T-cell (primary cell): Measurements from ENCODE around the gene RPS14. TPM values are rescaled to one million over a fixed set of nuclear protein-coding genes. Genes with fewer than 3 reads are reported as not detected.
A peak's percentile ranks its signal among the peaks of the same experiment; 100 is the strongest.
"Not testable (repeated sequence)": the region's sequence is repeated elsewhere in the genome, so short reads cannot be mapped to it uniquely, and the experiment has no call there.

Experiments used
- ATAC-seq, 4 experiments: fragments of 200-7000 bp in 3 of 4; fragments of 150-1000 bp in 1 of 4; cut with Tn5 transposase; replicated peaks in 1 of 4; 1 replicate in 3 of 4; 2 replicates in 1 of 4; pipeline ENCODE4 v1.10.0; 2021; ENCODE audit warnings: moderate library complexity in 3 of 4, mild to moderate bottlenecking in 2 of 4, moderate number of reproducible peaks in 1 of 4
- CTCF ChIA-PET, 2 donors: fragments of 300-600 bp; sonication (Branson Sonifier 250); formaldehyde crosslinking; loops; one replicate each; lab custom pipeline; 2022; ENCODE audit warnings: antibody characterized with exemption in 2 of 2; lab: Charles Lee
- POLR2A ChIA-PET, 2 donors: fragments of 300-600 bp; sonication (Branson Sonifier 250); formaldehyde crosslinking; loops; one replicate each; lab custom pipeline; 2022; ENCODE audit warnings: antibody characterized with exemption in 2 of 2; lab: Charles Lee
- DNase-seq, 35 experiments: peaks; one replicate each; pipeline versions ENCODE4 v3.0.0 to v3.0.0-alpha.2; 2013 to 2023
- H3K27ac ChIP-seq: one replicate; pipeline ENCODE4 v1.5.1; 2013; ENCODE audit warnings: low read length
- H3K27me3 ChIP-seq, 2 experiments: replicated peaks in 1 of 2; 1 replicate in 1 of 2; 2 replicates in 1 of 2; pipeline versions ENCODE4 v1.6.1 to v1.7.0; 2013; ENCODE audit warnings: low read length in 1 of 2, mixed read lengths in 1 of 2; ENCODE audit not compliant: control insufficient read depth in 2 of 2, insufficient read depth in 2 of 2; ENCODE audit errors: extremely low read depth in 1 of 2
- H3K36me3 ChIP-seq, 2 donors: 1 replicate in 1 of 2; 2 replicates in 1 of 2; pipeline versions ENCODE4 v1.6.1 to v1.7.0; 2013; ENCODE audit warnings: low read length in 1 of 2; ENCODE audit not compliant: control insufficient read depth in 2 of 2, insufficient read depth in 1 of 2; ENCODE audit errors: extremely low read depth in 1 of 2
- H3K4me1 ChIP-seq, 2 experiments: 1 replicate in 1 of 2; 2 replicates in 1 of 2; pipeline versions ENCODE4 v1.6.1 to v1.7.0; 2013; ENCODE audit warnings: low read length in 2 of 2, mixed read lengths in 1 of 2; ENCODE audit not compliant: insufficient read depth in 2 of 2, control insufficient read depth in 1 of 2; ENCODE audit errors: extremely low read depth in 1 of 2
- H3K4me3 ChIP-seq, 2 donors: 1 replicate in 1 of 2; 2 replicates in 1 of 2; pipeline versions ENCODE4 v1.5.1 to v1.7.0; 2013; ENCODE audit warnings: mild to moderate bottlenecking in 2 of 2, low read length in 1 of 2, moderate library complexity in 1 of 2; ENCODE audit not compliant: control insufficient read depth in 1 of 2; ENCODE audit errors: extremely low read depth in 1 of 2
- H3K9me3 ChIP-seq: 2 replicates; pipeline ENCODE4 v1.7.0; 2013
- H3K27ac Mint-ChIP-seq, 2 donors: one replicate each; pipeline ENCODE4 v1.8.0; 2020 to 2021; ENCODE audit warnings: mild to moderate bottlenecking in 2 of 2, mixed read lengths in 2 of 2
- H3K27me3 Mint-ChIP-seq, 2 donors: one replicate each; pipeline ENCODE4 v1.8.0; 2021 to 2022; ENCODE audit warnings: mixed read lengths in 2 of 2
- H3K36me3 Mint-ChIP-seq: one replicate; pipeline ENCODE4 v1.8.0; 2021; ENCODE audit warnings: mixed read lengths
- H3K4me1 Mint-ChIP-seq, 3 donors: one replicate each; pipeline ENCODE4 v1.8.0; 2020 to 2022; ENCODE audit warnings: mixed read lengths in 3 of 3, mild to moderate bottlenecking in 1 of 3
- H3K4me3 Mint-ChIP-seq, 3 donors: one replicate each; pipeline ENCODE4 v1.8.0; 2020 to 2022; ENCODE audit warnings: mild to moderate bottlenecking in 3 of 3, mixed read lengths in 3 of 3, moderate library complexity in 3 of 3
- H3K9me3 Mint-ChIP-seq, 3 donors: one replicate each; pipeline ENCODE4 v1.8.0; 2020 to 2022; ENCODE audit warnings: mixed read lengths in 3 of 3
- WGBS: methylation state at CpG from one replicate; pipeline ENCODE4 v1.1.5; 2013; ENCODE audit warnings: missing lambda C conversion rate; ENCODE audit not compliant: insufficient coverage; 5-methylcytosine and 5-hydroxymethylcytosine counted together
- total RNA-seq, 35 experiments: library from RNA in 6 of 35; stranded (reverse) in 6 of 35; fragments of 120-200 nt in 1 of 35; gene quantifications; one replicate each; pipeline versions ENCODE4 v1.2.1 to v1.2.4 and lab custom pipeline; 2013 to 2026

RPS14 gene
- total RNA-seq, 5 donors from 2014 or later (not counting 1 experiment from before 2014, with no cell fraction given) = 4,124 to 5,450 (median 5,009) TPM

- no peak overlapping the region for H3K27ac ChIP-seq
- H3K27me3 ChIP-seq = peaks cover 0 to 21% of the 10 kb centered on the region in 2 experiments
- peaks cover 0 to 4% (median 3%) of the 10 kb centered on the region in 3 donors for H3K4me1 Mint-ChIP-seq
- WGBS = 68% methylated on average over 3 of the region's 6 CpGs
- no peaks in the 10 kb centered on the region for H3K9me3 ChIP-seq
- POLR2A ChIA-PET = no interaction called here
- H3K36me3 Mint-ChIP-seq = no peaks in the 10 kb centered on the region
- H3K4me1 ChIP-seq = peaks cover 0 to 14% of the 10 kb centered on the region in 2 experiments
- DNase-seq = no peak
- peaks cover 0 to 4% of the 10 kb centered on the region in 2 donors for H3K27me3 Mint-ChIP-seq
- no peaks in the 10 kb centered on the region for H3K36me3 ChIP-seq
- ATAC-seq = no peak
- CTCF ChIA-PET = no interaction called here
- H3K9me3 Mint-ChIP-seq = no peaks in the 10 kb centered on the region
- H3K4me3 Mint-ChIP-seq = no peak overlapping the region
- no peak overlapping the region for H3K4me3 ChIP-seq
- no peak overlapping the region for H3K27ac Mint-ChIP-seq
These were observed 32.5 kb upstream of the RPS14 start for GRCh38 chr5:150481972-150482406.

- Histone ChIP-seq H3K9me3 (no peaks in the 10 kb centered on the region), H3K36me3 (no peaks in the 10 kb centered on the region), H3K27ac (no peak overlapping the region), H3K4me1 (peaks cover 0 to 10% of the 10 kb centered on the region in 2 experiments), H3K27me3 (peaks cover 0 to 18% of the 10 kb centered on the region in 2 experiments), H3K4me3 (no peak overlapping the region)
- 73% methylated on average over 5 of the region's 6 CpGs for WGBS
- no peaks in the 10 kb centered on the region for H3K9me3 Mint-ChIP-seq
- H3K27ac Mint-ChIP-seq = no peak overlapping the region
- H3K4me1 Mint-ChIP-seq = peaks cover 0 to 3% (median 3%) of the 10 kb centered on the region in 3 donors
- ATAC-seq (no peak), DNase-seq (no peak)
- H3K36me3 Mint-ChIP-seq = no peaks in the 10 kb centered on the region
- H3K4me3 Mint-ChIP-seq = no peak overlapping the region
- ChIA-PET CTCF (no interaction called here), POLR2A (no interaction called here)
- peaks cover 2 to 4% of the 10 kb centered on the region in 2 donors for H3K27me3 Mint-ChIP-seq
These were observed 32.1 kb upstream of the RPS14 start for GRCh38 chr5:150481708-150481965.

GRCh38 chr5:150479416-150479815, 29.9 kb upstream of the RPS14 start:
- Mint-ChIP-seq H3K4me1 (no peaks in the 10 kb centered on the region), H3K4me3 (no peak overlapping the region), H3K27me3 (peaks cover 2 to 4% of the 10 kb centered on the region in 2 donors), H3K9me3 (no peaks in the 10 kb centered on the region), H3K36me3 (no peaks in the 10 kb centered on the region), H3K27ac (no peak overlapping the region)
- Histone ChIP-seq H3K9me3 (no peaks in the 10 kb centered on the region), H3K36me3 (no peaks in the 10 kb centered on the region), H3K27me3 (peaks cover 0 to 3% of the 10 kb centered on the region in 2 experiments), H3K4me3 (no peak overlapping the region), H3K4me1 (no peaks in the 10 kb centered on the region), H3K27ac (no peak overlapping the region)
- DNase-seq (no peak), ATAC-seq (no peak)
- ChIA-PET POLR2A (interaction anchor here in 1 of 2 donors (0.6 kb wide), 1 partner anchor 348 kb away, joined by 3 read pairs; no protein-coding TSS in a partner anchor), CTCF (interaction anchor here in 1 of 2 donors (0.7 kb wide), 1 partner anchor 547 kb away, joined by 6 read pairs; no protein-coding TSS in a partner anchor)
- WGBS = no CpG with 5 or more reads among the region's 2 CpGs

GRCh38 chr5:150476568-150476967, 27.0 kb upstream of the RPS14 start:
- H3K36me3 Mint-ChIP-seq, DNase-seq, H3K9me3 Mint-ChIP-seq, H3K4me3 ChIP-seq, H3K27ac ChIP-seq, H3K27me3 Mint-ChIP-seq, H3K4me3 Mint-ChIP-seq, CTCF ChIA-PET, H3K9me3 ChIP-seq, H3K4me1 Mint-ChIP-seq, H3K36me3 ChIP-seq, ATAC-seq, H3K4me1 ChIP-seq, POLR2A ChIA-PET: not testable (repeated sequence)
- WGBS = no CpG with 5 or more reads among the region's 6 CpGs
- H3K27me3 ChIP-seq = peaks cover 0 to 13% of the 10 kb centered on the region in 2 experiments
- H3K27ac Mint-ChIP-seq = peak overlapping the region in 1 of 2 donors; percentile 42

GRCh38 chr5:150473673-150474358, 24.3 kb upstream of the RPS14 start:
- no peak overlapping the region for H3K27ac ChIP-seq
- no peaks in the 10 kb centered on the region for H3K36me3 ChIP-seq
- no peak overlapping the region for H3K4me3 ChIP-seq
- Mint-ChIP-seq H3K4me1 (no peaks in the 10 kb centered on the region), H3K9me3 (no peaks in the 10 kb centered on the region), H3K27ac (no peak overlapping the region), H3K4me3 (no peak overlapping the region), H3K27me3 (peaks cover 2 to 4% of the 10 kb centered on the region in 2 donors), H3K36me3 (no peaks in the 10 kb centered on the region)
- ATAC-seq (no peak), DNase-seq (no peak)
- no peaks in the 10 kb centered on the region for H3K4me1 ChIP-seq
- no peaks in the 10 kb centered on the region for H3K9me3 ChIP-seq
- ChIA-PET CTCF (interaction anchor here in 1 of 2 donors (0.6 kb wide), 1 partner anchor 39 kb away, joined by 9 read pairs; no protein-coding TSS in a partner anchor), POLR2A (no interaction called here)
- 69% methylated on average over 4 of the region's 12 CpGs for WGBS
- H3K27me3 ChIP-seq = peaks cover 0 to 13% of the 10 kb centered on the region in 2 experiments

GRCh38 chr5:150469718-150470469, 20.4 kb upstream of the RPS14 start:
- H3K4me3 ChIP-seq = no peak overlapping the region
- Mint-ChIP-seq H3K27ac (no peak overlapping the region), H3K4me1 (no peaks in the 10 kb centered on the region), H3K36me3 (no peaks in the 10 kb centered on the region), H3K4me3 (no peak overlapping the region), H3K27me3 (peaks cover 0 to 4% of the 10 kb centered on the region in 2 donors), H3K9me3 (no peaks in the 10 kb centered on the region)
- no CpG with 5 or more reads among the region's 6 CpGs for WGBS
- H3K36me3 ChIP-seq = no peaks in the 10 kb centered on the region
- no peaks in the 10 kb centered on the region for H3K4me1 ChIP-seq
- ChIA-PET POLR2A (no interaction called here), CTCF (no interaction called here)
- H3K27me3 ChIP-seq = peaks cover 0 to 17% of the 10 kb centered on the region in 2 experiments
- no peaks in the 10 kb centered on the region for H3K9me3 ChIP-seq
- DNase-seq (no peak), ATAC-seq (no peak)
- H3K27ac ChIP-seq = no peak overlapping the region
